Motor neuron (in vitro differentiated cells): Measurements from ENCODE around the gene ABCA13. TPM values are rescaled to one million over a fixed set of nuclear protein-coding genes. Genes with fewer than 3 reads are reported as not detected.
A peak's percentile ranks its signal among the peaks of the same experiment; 100 is the strongest.
"Not testable (repeated sequence)": the region's sequence is repeated elsewhere in the genome, so short reads cannot be mapped to it uniquely, and the experiment has no call there.

Source experiments
- ATAC-seq, 8 experiments: fragments of 200-7000 bp; cut with Tn5 transposase; replicated peaks in 6 of 8; 2 replicates each; pipeline ENCODE4 v1.8.0; 2021; ENCODE audit warnings: mild to moderate bottlenecking in 8 of 8, moderate library complexity in 8 of 8
- H3K27ac ChIP-seq, 2 donors: fragments of 250-450 bp; sonication (Bioruptor Pico); 2 replicates each; pipeline ENCODE4 v1.9.0; 2021; ENCODE audit warnings: antibody characterized with exemption in 2 of 2, mild to moderate bottlenecking in 2 of 2, moderate library complexity in 1 of 2
- H3K4me1 ChIP-seq, 2 donors: fragments of 250-450 bp; sonication (Bioruptor Pico); replicated peaks in 1 of 2; 2 replicates each; pipeline ENCODE4 v1.6.1; 2021; ENCODE audit warnings: antibody characterized with exemption in 2 of 2, mild to moderate bottlenecking in 2 of 2, moderate library complexity in 1 of 2
- H3K4me3 ChIP-seq, 5 donors: fragments of 250-450 bp; sonication (Bioruptor Pico); 2 replicates each; pipeline ENCODE4 v1.9.0; 2021; ENCODE audit warnings: antibody characterized with exemption in 5 of 5, mild to moderate bottlenecking in 5 of 5, moderate library complexity in 4 of 5
- WGBS, 10 experiments: fragments of 450-650 bp; shearing (Covaris generic); methylation state at CpG; one replicate each; pipeline ENCODE4 v1.0.0; 2022; 5-methylcytosine and 5-hydroxymethylcytosine counted together
- in situ Hi-C, 9 experiments: fragments of 400-800 bp; cut with MboI; loops; one replicate each; pipeline ENCODE4 v1.15.0; 2021; ENCODE audit warnings: low sequenced_read_pairs in 9 of 9, low pct_unique_long_range_greater_than_20kb in 2 of 9; ENCODE audit not compliant: unreplicated experiment in 9 of 9
- total RNA-seq, 8 experiments: library from RNA; unstranded; fragments of 300-600 nt; gene quantifications; 2 replicates each; pipeline versions ENCODE4 v1.2.3 to v1.2.4, GENCODE V29; 2022

The ABCA13 gene, protein sequence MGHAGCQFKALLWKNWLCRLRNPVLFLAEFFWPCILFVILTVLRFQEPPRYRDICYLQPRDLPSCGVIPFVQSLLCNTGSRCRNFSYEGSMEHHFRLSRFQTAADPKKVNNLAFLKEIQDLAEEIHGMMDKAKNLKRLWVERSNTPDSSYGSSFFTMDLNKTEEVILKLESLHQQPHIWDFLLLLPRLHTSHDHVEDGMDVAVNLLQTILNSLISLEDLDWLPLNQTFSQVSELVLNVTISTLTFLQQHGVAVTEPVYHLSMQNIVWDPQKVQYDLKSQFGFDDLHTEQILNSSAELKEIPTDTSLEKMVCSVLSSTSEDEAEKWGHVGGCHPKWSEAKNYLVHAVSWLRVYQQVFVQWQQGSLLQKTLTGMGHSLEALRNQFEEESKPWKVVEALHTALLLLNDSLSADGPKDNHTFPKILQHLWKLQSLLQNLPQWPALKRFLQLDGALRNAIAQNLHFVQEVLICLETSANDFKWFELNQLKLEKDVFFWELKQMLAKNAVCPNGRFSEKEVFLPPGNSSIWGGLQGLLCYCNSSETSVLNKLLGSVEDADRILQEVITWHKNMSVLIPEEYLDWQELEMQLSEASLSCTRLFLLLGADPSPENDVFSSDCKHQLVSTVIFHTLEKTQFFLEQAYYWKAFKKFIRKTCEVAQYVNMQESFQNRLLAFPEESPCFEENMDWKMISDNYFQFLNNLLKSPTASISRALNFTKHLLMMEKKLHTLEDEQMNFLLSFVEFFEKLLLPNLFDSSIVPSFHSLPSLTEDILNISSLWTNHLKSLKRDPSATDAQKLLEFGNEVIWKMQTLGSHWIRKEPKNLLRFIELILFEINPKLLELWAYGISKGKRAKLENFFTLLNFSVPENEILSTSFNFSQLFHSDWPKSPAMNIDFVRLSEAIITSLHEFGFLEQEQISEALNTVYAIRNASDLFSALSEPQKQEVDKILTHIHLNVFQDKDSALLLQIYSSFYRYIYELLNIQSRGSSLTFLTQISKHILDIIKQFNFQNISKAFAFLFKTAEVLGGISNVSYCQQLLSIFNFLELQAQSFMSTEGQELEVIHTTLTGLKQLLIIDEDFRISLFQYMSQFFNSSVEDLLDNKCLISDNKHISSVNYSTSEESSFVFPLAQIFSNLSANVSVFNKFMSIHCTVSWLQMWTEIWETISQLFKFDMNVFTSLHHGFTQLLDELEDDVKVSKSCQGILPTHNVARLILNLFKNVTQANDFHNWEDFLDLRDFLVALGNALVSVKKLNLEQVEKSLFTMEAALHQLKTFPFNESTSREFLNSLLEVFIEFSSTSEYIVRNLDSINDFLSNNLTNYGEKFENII (N-terminal part only)
- total RNA-seq, result 10 to 100 TPM in 2 of 8 experiments, 1 to 10 TPM in 2, under 1 TPM in 4; 0.16 to 89.0 (median 1.0) TPM

DNA sequence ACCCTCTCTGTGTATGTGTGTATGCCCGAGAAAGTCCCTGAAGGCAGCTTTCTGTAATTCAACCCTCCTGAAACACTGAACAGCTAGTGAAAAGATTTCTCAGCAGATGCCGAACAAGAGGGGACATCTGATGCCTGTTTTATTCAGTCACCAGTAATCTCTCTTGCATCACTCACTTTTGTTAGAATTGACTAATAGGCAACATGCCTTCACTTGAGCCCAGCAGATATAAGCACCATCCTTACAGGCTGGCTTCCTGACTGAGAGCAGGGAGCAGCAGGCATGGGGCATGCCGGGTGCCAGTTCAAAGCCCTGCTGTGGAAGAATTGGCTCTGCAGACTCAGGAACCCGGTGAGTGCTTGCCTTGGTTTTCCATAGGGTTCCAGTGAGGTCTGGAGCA lies at the start of gene ABCA13:
Gene ABCA13, plus strand, starts transcription at position 257 of the 400 bp plus-strand sequence. Its CDS starts 26 bp downstream, at position 283.
- in situ Hi-C loops, result no loop called here
- peak in 6 of 8 experiments; percentile 33 to 95 (median 56) for ATAC-seq
- Histone ChIP-seq H3K4me3 (no peak within 1 kb of the TSS), H3K27ac (no peak within 1 kb of the TSS), H3K4me1 (no peaks in the 10 kb centered on the region)
- 20 to 93% (median 63%) methylated on average over 1 to 3 of the region's 4 CpGs; no CpG with 5 or more reads in 2 of the 10 experiments for WGBS, 10 experiments

- in situ Hi-C loops, result no loop called here
- no peak for ATAC-seq
- H3K4me3 ChIP-seq, result no peak overlapping the region
- H3K27ac ChIP-seq, result no peak overlapping the region
- H3K4me1 ChIP-seq, result no peaks in the 10 kb centered on the region
- 34 to 100% (median 80%) methylated on average over 2 of the region's 2 CpGs; no CpG with 5 or more reads in 1 of the 10 experiments for WGBS, 10 experiments
These were observed 45.2 kb upstream of the ABCA13 start for GRCh38 chr7:48126037-48126436.

DNA sequence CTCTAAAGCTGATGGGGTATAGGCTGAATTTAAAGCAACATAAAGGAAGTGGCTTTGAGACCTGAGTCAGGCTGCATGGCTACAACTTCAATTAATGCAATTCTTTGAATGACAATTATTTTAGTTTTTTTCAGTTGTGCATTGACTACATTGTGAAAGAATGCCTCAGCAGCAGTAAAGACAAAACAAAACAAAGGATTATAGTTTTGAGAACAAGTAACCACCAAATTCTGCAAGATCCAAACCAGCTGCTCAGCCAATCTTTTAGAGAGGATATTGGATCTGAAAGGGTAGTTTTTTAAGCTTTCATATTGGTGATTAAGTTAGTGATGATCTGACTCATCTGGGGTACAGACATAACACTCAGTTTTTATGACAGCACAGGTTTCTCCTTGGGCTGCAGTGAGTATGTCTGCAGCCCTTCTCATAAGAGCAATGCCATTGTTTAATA lies 40.6 kb upstream of the ABCA13 start:
- Histone ChIP-seq H3K27ac (no peak overlapping the region), H3K4me1 (no peaks in the 10 kb centered on the region), H3K4me3 (no peak overlapping the region)
- ATAC-seq, result no peak
- in situ Hi-C loops, result no loop called here

DNA sequence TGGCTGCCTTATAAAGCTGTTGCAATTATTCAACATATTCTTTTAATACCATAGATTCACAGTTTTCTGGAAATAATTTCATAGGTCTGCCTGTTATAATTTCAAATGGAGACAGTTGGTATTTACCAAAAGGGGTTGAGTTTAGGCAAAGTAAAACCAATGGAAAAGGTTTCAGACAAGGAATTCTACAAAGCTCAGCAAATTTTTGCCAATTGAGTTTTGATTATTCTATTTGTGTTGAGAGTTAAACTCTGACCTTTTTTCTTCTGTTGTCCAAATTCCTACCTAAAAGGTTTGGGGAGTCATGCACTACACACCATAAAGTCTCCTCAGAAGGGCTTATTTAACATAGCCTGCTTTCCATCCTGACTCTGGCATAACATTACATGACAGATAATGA lies 38.5 kb upstream of the ABCA13 start:
- no peak for ATAC-seq
- H3K4me1 ChIP-seq, result no peaks in the 10 kb centered on the region
- H3K4me3 ChIP-seq, result no peak overlapping the region
- in situ Hi-C loops, result no loop called here
- H3K27ac ChIP-seq, result no peak overlapping the region

- ATAC-seq, result peak in 3 of 8 experiments; percentile 8 to 15 (median 8)
- in situ Hi-C loops, result no loop called here
- 19 to 86% (median 40%) methylated on average over 1 to 3 of the region's 3 CpGs; no CpG with 5 or more reads in 1 of the 10 experiments for WGBS, 10 experiments
- no peak overlapping the region for H3K4me3 ChIP-seq
- H3K4me1 ChIP-seq, result peaks cover 0 to 2% of the 10 kb centered on the region in 2 donors
- no peak overlapping the region for H3K27ac ChIP-seq
These were observed 31.8 kb upstream of the ABCA13 start for GRCh38 chr7:48139459-48139858.

DNA sequence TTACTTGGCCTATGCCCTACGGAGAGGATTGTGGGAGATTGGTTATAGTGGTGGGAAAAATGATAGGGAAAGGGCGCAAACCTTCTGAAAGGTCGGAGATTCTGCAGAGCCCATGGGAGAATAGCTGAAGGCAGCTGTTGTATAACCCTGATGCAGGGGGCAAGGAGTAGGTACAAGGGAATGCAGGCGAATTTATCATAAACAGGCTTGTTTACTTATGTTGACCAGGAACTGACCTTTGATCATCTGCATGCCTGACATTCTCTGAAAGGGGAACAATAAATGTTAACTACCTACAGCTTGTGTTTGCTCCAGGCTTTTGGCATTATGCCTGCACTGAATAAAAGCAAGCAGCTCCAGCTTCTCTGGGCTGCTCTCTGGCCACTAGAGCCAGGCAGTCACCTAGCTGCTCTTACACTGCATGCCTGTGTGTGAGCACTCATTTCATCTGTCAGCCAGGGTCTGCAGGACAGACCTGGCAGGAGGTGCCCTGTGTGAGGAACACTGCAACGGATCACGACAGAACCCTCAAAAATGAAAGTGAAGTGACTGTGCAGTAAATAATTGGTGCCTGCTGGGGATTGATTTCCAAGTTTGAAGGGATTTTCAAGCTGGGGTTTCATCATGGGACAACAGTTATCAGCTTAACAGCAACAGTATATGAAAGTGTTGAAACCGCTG lies 31.1 kb upstream of the ABCA13 start:
- Histone ChIP-seq H3K4me3 (no peak overlapping the region), H3K4me1 (peaks cover 0 to 2% of the 10 kb centered on the region in 2 donors), H3K27ac (no peak overlapping the region)
- 29 to 93% (median 56%) methylated on average over 1 to 6 of the region's 7 CpGs; no CpG with 5 or more reads in 1 of the 10 experiments for WGBS, 10 experiments
- in situ Hi-C loops, result no loop called here
- peak in 3 of 8 experiments; percentile 22 to 44 (median 29) for ATAC-seq

DNA sequence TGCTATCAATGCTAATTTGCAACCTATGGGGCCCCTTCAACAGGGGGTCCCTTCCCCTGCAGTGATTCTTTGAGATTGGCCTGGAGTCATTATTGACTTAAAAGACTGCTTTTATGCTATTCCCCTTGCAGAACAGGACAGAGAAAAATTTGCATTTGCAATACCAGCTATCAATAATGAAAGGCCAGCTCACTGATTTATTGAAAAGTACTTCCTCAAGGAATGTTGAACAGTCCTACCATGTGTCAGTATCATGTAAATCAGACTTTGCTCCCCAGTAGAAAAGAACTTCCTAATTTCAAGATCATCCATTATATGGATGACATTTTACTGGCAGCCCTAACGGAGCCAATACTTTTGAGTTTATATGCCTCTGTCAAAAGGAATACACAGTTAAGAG lies 29.7 kb upstream of the ABCA13 start:
- 7 to 100% (median 50%) methylated on average over 1 of the region's 1 CpG; no CpG with 5 or more reads in 1 of the 10 experiments for WGBS, 10 experiments
- peak in 2 of 8 experiments; percentile 8 to 15 for ATAC-seq
- Histone ChIP-seq H3K27ac (no peak overlapping the region), H3K4me1 (peaks cover 0 to 2% of the 10 kb centered on the region in 2 donors), H3K4me3 (no peak overlapping the region)
- in situ Hi-C loops, result no loop called here

DNA sequence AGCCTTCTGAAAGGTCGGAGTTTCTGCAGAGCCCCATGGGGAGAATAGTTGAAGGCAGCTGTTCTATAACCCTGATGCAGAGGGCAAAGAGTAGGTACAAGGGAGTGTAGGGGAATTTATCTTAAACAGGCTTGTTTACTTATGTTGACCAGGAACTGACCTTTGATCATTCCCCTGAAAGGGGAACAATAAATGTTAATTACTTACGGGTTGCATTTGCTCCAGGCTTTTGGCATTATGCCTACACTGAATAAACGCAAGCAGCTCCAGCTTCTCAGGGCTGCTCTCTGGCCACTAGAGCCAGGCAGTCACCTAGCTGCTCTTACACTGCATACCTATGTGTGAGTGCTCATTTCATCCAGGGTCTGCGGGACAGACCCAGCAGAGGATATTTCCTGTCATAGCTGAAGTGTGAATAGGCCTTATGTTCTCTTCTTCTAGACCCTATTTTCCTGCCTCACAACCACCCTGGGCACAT lies 26.9 kb upstream of the ABCA13 start:
- WGBS, 10 experiments, result 0 to 100% (median 40%) methylated on average over 1 to 4 of the region's 4 CpGs; no CpG with 5 or more reads in 1 of the 10 experiments
- ATAC-seq, result peak in 3 of 8 experiments; percentile 49 to 64 (median 61)
- no peak overlapping the region for H3K27ac ChIP-seq
- in situ Hi-C loops, result no loop called here
- H3K4me1 ChIP-seq, result peaks cover 0 to 2% of the 10 kb centered on the region in 2 donors
- H3K4me3 ChIP-seq, result no peak overlapping the region

DNA sequence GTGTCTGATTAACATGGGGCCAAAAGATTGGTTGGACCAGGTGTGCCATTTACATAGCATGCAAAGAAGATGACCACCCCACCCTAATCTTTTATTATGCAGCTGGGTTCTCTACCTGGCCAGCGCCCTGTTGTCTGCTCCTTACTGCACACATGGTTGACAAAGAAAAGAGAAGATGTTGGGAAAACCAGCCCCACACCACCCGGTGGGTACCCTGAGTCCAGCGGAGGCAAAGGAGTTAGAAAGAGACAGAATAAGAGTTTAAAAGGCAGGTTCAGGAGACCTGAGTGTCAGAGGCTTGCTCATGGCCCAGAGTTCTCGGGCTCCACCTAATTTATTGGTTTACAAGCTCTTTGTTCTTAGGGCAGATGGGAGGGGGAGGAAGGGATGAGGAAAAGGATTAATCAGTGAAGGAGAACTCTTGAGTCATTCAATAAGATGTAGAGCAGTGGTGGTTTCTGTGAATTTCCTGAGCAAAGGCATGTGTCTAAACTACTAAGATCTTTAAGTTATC lies 24.1 kb upstream of the ABCA13 start:
- no peak for ATAC-seq
- 0 to 90% (median 83%) methylated on average over 1 to 3 of the region's 4 CpGs; no CpG with 5 or more reads in 2 of the 10 experiments for WGBS, 10 experiments
- Histone ChIP-seq H3K4me1 (no peaks in the 10 kb centered on the region), H3K27ac (no peak overlapping the region), H3K4me3 (no peak overlapping the region)
- in situ Hi-C loops, result no loop called here

- H3K27ac ChIP-seq, in situ Hi-C loops, H3K4me1 ChIP-seq, H3K4me3 ChIP-seq, ATAC-seq: not testable (repeated sequence)
- 33 to 80% (median 70%) methylated on average over 1 to 6 of the region's 7 CpGs; no CpG with 5 or more reads in 3 of the 10 experiments for WGBS, 10 experiments
These were observed 23.6 kb upstream of the ABCA13 start for GRCh38 chr7:48147690-48148089.

GRCh38 chr7:48148311-48148710 lies 22.9 kb upstream of the ABCA13 start:
- Histone ChIP-seq H3K4me1 (no peaks in the 10 kb centered on the region), H3K4me3 (no peak overlapping the region), H3K27ac (no peak overlapping the region)
- ATAC-seq, result peak in 2 of 8 experiments; percentile 24 to 45
- 17 to 100% (median 100%) methylated on average over 1 to 2 of the region's 2 CpGs; no CpG with 5 or more reads in 5 of the 10 experiments for WGBS, 10 experiments
- in situ Hi-C loops, result no loop called here

DNA sequence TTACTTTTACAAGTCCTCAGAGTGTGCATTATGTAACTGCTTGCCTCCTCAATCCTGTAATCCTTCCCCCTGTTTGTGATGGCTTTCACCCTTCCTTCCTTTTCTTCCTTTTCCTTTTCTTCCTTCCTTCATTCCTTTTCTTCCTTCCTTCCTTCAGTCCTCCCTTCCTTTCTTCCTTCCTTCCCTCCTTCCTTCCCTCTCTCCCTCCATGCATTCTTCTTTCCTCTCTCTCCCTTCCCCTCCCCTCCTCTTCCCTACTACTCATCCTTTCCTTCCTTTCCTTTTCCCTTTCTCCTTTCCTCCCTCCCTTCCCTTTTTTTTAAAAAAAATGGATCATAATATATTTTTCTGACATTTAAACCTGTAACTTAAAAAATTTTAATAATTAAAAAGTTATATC lies 22.2 kb upstream of the ABCA13 start:
- Histone ChIP-seq H3K4me3 (no peak overlapping the region), H3K4me1 (no peaks in the 10 kb centered on the region), H3K27ac (no peak overlapping the region)
- in situ Hi-C loops, result no loop called here
- ATAC-seq, result no peak
